ENCODE results near the gene SLC6A6.

The SLC6A6 gene

GRCh38 chr3:14371573-14372474 lies 30.6 kb upstream of the SLC6A6 start:
- Histone ChIP-seq H3K36me3 (ENCODE audit: control insufficient read depth, insufficient read depth, low read length) (no peaks in the 10 kb centered on the region), H3K4me1 (peaks cover 10% of the 10 kb centered on the region), H2AFZ (no peak overlapping the region), H3K4me2 (ENCODE audit: low read length) (no peak overlapping the region), H3K9me3 (ENCODE audit: control insufficient read depth, low read length) (no peaks in the 10 kb centered on the region), H3K27ac (no peak overlapping the region), H3K27me3 (ENCODE audit: control insufficient read depth, insufficient read depth, low read length) (no peaks in the 10 kb centered on the region), H3K4me3 (ENCODE audit: low read depth, low read length) (no peak overlapping the region), H3K9ac (no peak overlapping the region), H3K79me2 (no peaks in the 10 kb centered on the region)
- no peak for TF ChIP-seq CTCF (IDR thresholded peaks at IDR 0.05)

- Histone ChIP-seq H3K27me3 (ENCODE audit: control insufficient read depth, insufficient read depth, low read length) (no peaks in the 10 kb centered on the region), H3K27ac (no peak overlapping the region), H3K9me3 (ENCODE audit: control insufficient read depth, low read length) (no peaks in the 10 kb centered on the region), H3K9ac (no peak overlapping the region), H3K36me3 (ENCODE audit: control insufficient read depth, insufficient read depth, low read length) (no peaks in the 10 kb centered on the region), H3K79me2 (no peaks in the 10 kb centered on the region), H3K4me1 (peaks cover 10% of the 10 kb centered on the region), H2AFZ (no peak overlapping the region), H3K4me3 (ENCODE audit: low read depth, low read length) (no peak overlapping the region), H3K4me2 (ENCODE audit: low read length) (no peak overlapping the region)
- TF ChIP-seq CTCF (IDR thresholded peaks at IDR 0.05), result no peak
These were observed 29.8 kb upstream of the SLC6A6 start for GRCh38 chr3:14372587-14372986.

GRCh38 chr3:14373753-14374376 lies 28.5 kb upstream of the SLC6A6 start:
- Histone ChIP-seq H3K4me1 (peaks cover 10% of the 10 kb centered on the region), H3K9me3 (ENCODE audit: control insufficient read depth, low read length) (no peaks in the 10 kb centered on the region), H3K4me2 (ENCODE audit: low read length) (no peak overlapping the region), H3K4me3 (ENCODE audit: low read depth, low read length) (no peak overlapping the region), H3K9ac (no peak overlapping the region), H3K79me2 (no peaks in the 10 kb centered on the region), H3K27ac (no peak overlapping the region), H2AFZ (no peak overlapping the region), H3K27me3 (ENCODE audit: control insufficient read depth, insufficient read depth, low read length) (no peaks in the 10 kb centered on the region), H3K36me3 (ENCODE audit: control insufficient read depth, insufficient read depth, low read length) (no peaks in the 10 kb centered on the region)
- no peak for TF ChIP-seq CTCF (IDR thresholded peaks at IDR 0.05)

GRCh38 chr3:14374444-14374883 lies 27.9 kb upstream of the SLC6A6 start:
- TF ChIP-seq CTCF (IDR thresholded peaks at IDR 0.05), result no peak
- H3K4me1 ChIP-seq, result peaks cover 8% of the 10 kb centered on the region
- H3K27ac ChIP-seq, result no peak overlapping the region
- no peak overlapping the region for H3K9ac ChIP-seq
- no peak overlapping the region for H3K4me3 ChIP-seq (ENCODE audit: low read depth, low read length)
- H3K4me2 ChIP-seq (ENCODE audit: low read length), result no peak overlapping the region
- no peaks in the 10 kb centered on the region for H3K79me2 ChIP-seq
- H3K9me3 ChIP-seq (ENCODE audit: control insufficient read depth, low read length), result no peaks in the 10 kb centered on the region
- H2AFZ ChIP-seq, result no peak overlapping the region
- no peaks in the 10 kb centered on the region for H3K36me3 ChIP-seq (ENCODE audit: control insufficient read depth, insufficient read depth, low read length)
- H3K27me3 ChIP-seq (ENCODE audit: control insufficient read depth, insufficient read depth, low read length), result no peaks in the 10 kb centered on the region
